Activated CD4-positive, alpha-beta T cell treated with anti-CD3 and anti-CD28 coated beads, Interleukin-2, amount 50 U/mL, for 48 hours (primary cell): ENCODE results near the gene ABCC6.

ENCODE experiments used
- DNase-seq, 2 experiments: peaks; one replicate each; pipeline ENCODE4 v3.0.0-alpha.2; 2020

The ABCC6 gene

DNA sequence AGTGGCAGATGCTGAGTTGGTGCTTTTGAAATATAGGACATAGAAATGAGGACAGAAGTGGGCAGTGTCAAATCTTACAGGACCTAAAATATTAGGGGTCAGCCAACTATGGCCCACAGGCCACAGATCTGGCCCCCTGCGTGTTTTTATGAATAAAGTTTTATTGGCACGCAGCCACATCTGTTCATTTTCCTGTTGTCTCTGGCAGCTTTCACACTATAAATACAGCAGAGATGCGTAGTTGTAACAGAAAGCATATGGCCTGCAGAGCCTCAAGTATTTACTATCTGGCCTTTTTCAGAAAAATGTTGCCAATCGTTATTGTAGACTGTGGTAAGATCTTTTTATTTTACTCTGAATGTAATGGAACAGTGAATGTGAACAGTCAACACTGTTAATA, 82.8 kb downstream of the ABCC6 start:
- DNase-seq = no peak

DNA sequence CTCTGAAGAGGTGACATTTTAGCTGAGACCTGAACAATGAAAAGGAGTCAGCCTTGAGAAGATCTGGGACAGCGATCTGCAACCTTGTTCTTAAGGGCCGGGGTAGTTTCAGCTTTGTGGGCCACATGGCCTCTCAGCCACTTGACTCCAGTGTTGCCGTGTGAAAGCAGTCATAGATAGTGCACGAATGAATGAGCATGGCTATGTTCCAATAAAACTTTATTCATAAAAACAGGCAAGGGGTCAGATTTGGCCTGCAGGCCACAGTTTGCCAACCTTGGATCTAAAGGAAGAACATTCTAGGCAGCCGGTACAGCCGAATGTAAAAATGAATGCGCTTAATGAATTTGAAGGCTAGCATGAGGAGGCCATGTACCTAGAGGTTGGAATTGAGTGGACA, 83.5 kb downstream of the ABCC6 start:
- DNase-seq = no peak

DNA sequence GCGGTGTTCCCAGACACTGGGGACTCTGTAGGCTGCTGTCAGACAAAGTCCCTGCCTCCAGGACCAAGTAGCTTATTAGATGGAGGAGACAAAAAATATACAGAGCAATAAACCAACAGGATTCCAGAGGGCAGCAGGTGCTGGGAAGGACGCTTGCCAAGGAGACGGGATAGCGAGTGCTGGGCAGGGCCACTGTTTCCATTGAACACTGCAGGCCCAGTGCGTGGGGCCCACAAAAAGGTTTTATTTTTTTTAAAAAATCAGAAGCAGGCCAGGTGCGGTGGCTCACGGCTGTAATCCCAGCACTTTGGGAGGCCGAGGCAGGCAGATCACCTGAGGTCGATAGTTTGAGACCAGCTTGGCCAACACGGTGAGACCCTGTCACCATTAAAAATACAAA, 84.2 kb downstream of the ABCC6 start:
- DNase-seq = no peak

GRCh38 chr16:16138034-16138635, 85.2 kb downstream of the ABCC6 start:
- DNase-seq = no peak

GRCh38 chr16:16137110-16137509, 86.2 kb downstream of the ABCC6 start:
- DNase-seq = no peak

DNA sequence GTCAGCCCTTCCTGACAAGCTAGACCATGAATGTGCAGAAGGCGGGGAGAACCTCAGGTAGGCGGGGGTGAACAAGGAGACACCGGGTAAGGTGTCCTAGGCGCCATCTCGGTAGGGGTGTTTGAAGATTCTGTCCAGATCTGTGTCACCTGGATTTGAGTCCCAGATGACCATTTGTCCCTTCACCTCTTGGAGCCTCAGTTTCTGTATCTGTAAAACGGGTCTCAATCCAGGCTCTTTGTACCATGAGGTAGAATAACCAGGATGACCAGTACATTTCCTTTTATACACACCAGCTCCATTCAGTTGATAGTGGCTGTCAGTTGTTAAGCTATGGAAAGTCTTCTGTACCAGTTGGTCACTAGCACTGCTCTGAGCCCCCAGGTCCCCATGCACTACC, 86.7 kb downstream of the ABCC6 start:
- DNase-seq = no peak

DNA sequence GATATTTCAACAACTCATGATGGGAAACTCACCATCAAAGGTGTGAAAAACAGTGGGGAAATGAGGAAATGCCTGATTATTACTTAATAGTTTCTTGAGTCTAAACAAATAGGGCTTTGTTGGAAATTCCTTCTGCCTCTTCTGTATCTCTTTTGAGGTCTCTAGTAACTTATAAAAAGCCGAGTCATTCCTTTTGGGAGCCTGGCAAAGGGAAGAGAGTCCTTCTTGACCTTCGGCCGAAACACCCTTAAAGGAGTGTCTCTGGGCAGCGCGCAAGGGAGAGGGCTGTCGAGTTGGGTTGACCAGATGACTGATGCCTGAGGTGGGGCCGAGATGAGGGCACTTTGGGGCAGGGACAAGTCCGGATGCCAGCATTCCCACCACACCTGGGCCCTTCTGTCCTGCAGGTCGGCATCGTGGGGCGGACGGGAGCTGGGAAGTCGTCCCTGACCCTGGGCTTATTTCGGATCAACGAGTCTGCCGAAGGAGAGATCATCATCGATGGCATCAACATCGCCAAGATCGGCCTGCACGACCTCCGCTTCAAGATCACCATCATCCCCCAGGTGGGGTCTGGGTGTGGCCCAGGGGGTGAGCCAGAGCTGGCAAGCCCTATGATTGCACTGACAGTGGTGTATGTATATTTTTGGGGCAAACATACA, 89.2 kb downstream of the ABCC6 start:
- DNase-seq = no peak

GRCh38 chr16:16131659-16132058, 91.6 kb downstream of the ABCC6 start:
- no peak for DNase-seq

DNA sequence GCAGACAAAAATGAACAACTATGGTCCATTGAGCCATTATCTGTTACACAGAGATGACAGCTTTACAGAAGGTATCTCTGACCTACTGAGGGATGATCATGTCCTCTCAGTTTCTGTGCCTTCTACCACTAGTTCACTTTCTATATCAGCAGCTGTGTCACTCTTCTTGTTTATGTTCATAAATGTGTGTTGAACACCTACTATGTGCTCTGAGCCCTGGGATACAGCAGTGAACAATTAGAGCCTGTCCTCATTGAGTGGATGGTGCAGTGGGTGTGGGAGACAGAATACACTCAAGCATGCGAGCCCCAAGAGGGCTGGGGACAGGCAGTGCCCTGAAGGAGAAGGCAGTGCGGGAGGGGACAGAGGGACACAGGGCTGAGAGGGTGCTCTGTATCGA, 92.1 kb downstream of the ABCC6 start:
- DNase-seq = no peak

- DNase-seq = peak; percentile 69 to 78
Measured at GRCh38 chr16:16127469-16128116, 95.7 kb downstream of the ABCC6 start.

- DNase-seq = no peak
Measured at GRCh38 chr16:16126896-16127295, 96.4 kb downstream of the ABCC6 start.

GRCh38 chr16:16124974-16125373, 98.3 kb downstream of the ABCC6 start:
- DNase-seq = no peak

- no peak for DNase-seq
Measured at GRCh38 chr16:16124438-16124837, 98.9 kb downstream of the ABCC6 start.

- no peak for DNase-seq
Measured at GRCh38 chr16:16122264-16122663, 101.0 kb downstream of the ABCC6 start.

DNA sequence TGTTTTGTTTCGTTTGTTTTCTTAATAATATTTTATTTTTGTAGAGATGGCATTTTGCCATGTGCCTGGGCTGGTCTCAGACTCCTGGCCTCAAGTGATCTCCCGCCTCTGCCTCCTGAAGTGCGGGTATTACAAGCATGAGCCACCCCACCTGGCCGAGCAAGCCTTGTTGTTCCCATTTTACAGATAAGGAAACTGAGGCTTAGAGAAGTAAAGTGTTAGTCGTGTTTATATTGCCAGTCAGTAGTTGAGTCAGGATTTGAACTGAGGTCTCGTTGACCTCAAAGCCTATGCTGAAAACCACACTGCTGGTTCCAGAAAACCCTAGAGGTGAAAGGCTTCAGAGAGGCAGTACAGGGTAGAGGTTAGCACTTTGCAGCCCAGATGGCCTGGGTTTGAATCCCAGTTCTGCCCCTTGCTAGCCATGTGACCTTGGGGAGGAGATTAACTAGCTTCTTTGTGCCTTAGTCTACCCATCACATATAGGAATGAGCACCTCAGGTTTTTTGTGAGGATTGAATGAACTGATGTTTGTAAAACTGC, 102.0 kb downstream of the ABCC6 start:
- DNase-seq = no peak

DNA sequence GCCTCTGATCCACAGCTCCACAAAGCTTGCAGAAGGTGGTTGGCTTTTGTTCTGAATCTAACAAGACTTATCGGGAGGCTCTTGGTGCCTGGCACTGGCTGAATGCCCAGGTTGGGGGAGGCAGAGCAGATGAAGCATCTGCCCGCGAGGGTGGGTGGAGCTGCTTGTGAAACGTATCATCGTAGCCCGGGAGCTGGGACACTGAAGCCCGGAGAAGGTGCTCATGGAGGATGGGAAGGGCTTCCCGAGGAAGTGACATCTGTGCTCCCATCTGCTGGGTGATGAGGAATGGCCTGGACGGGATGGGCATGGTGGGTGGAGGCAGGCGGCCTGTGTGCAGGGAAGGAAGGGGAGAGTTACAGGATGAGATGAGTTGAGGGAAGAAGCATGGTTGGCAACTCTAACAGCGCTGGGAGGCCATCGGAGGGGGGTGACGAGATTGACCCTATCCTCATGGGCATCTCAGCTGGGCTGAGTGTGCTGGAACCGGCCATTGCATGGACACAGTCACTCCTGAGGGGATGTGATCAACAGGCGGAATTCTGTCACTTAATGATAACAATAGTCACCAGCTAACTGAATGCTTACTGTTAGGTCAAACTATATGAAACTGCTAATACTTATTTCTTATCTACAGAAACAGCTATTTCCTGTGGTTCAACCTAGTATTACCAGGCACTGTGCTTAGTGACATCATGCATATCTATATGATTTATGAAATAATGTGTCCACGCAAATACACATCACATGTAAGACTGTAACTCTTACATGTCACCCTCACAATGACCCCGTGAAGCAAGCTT, 102.7 kb downstream of the ABCC6 start:
- DNase-seq = no peak

DNA sequence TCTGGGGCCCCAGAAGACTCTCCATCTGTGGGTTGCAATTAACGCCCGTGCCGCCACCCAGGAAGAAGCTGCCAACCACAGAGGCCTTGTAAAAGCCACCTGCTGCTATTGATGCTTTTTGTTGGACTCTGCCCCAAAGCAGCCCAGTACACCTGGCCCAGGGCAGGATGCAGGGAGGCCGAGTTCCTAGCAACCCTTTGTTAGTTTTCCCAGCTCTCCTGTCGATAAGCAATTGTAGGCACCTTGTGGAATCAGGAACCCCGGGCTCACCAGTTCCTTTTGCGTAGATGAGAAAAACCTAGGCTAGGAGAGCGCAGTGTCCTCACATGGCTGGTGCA, 103.3 kb downstream of the ABCC6 start:
- DNase-seq = no peak

GRCh38 chr16:16118337-16118736, 105.0 kb downstream of the ABCC6 start:
- no peak for DNase-seq

DNA sequence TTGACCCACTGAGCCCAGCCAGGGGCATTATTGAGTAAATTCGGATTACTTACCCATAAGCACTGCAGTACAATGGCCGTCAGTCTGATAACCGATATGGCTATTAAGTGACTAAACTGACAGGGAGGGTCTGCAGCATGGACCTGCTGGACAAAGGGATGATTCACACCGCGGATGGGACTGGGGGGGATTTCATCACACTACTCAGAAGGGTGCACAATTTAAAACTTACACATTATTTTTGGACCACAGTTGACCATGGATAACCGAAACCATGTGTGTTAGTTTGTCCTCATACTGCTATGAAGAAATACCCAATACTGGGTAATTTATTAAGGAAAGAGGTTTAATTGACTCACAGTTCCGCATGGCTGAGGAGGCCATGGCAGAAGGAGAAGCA, 106.5 kb downstream of the ABCC6 start:
- DNase-seq = no peak

GRCh38 chr16:16113076-16113475, 110.2 kb downstream of the ABCC6 start:
- DNase-seq = no peak

- no peak for DNase-seq
Measured at GRCh38 chr16:16112450-16113053, 110.7 kb downstream of the ABCC6 start.

- no peak for DNase-seq
Measured at GRCh38 chr16:16111639-16112038, 111.7 kb downstream of the ABCC6 start.

DNA sequence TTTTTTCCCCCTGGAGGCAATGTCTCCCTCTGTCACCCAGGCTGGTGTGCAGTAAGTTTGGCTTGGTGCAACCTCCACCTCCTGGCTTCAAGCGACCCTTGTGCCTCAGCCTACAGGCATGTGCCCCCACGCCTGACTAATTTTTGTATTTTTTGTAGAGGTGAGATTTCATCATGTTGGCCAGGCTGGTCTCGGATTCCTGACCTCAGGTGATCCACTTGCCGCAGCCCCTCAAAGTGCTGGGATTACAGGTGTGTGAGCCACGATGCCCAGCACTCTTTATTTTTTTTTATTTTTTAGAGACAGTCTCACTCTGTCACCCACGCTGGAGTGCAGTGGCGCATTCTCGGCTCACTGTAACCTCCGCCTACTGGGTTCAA, 113.2 kb downstream of the ABCC6 start:
- DNase-seq = no peak
